HG02852 (cell line): ENCODE results near the gene METAP1D.
"Not testable (repeated sequence)": the region's sequence is repeated elsewhere in the genome, so short reads cannot be mapped to it uniquely, and the experiment has no call there.

Experiments
- ATAC-seq: cut with Tn5 transposase; IDR thresholded peaks from one replicate; pipeline ENCODE4 v1.9.1; 2021; ENCODE audit warnings: mild to moderate bottlenecking, moderate library complexity; ENCODE audit not compliant: unreplicated experiment

METAP1D gene

GRCh38 chr2:172047566-172048507 is 48.1 kb downstream of the METAP1D start:
- no peak for ATAC-seq

- ATAC-seq: no peak
Measured at GRCh38 chr2:172048508-172049503, 49.1 kb downstream of the METAP1D start.

GRCh38 chr2:172049567-172050120 is 49.9 kb downstream of the METAP1D start:
- ATAC-seq: no peak

GRCh38 chr2:172050479-172051125 is 50.8 kb downstream of the METAP1D start:
- ATAC-seq: no peak

GRCh38 chr2:172052000-172052983 is 52.5 kb downstream of the METAP1D start:
- ATAC-seq: no peak

- no peak for ATAC-seq
Measured at GRCh38 chr2:172053486-172053885, 53.7 kb downstream of the METAP1D start.

- no peak for ATAC-seq
Measured at GRCh38 chr2:172056293-172056692, 56.5 kb downstream of the METAP1D start.

- ATAC-seq: no peak
Measured at GRCh38 chr2:172058660-172059059, 58.9 kb downstream of the METAP1D start.

- not testable (repeated sequence) for ATAC-seq
Measured at GRCh38 chr2:172060118-172060517, 60.4 kb downstream of the METAP1D start.

GRCh38 chr2:172062402-172063004 is 62.8 kb downstream of the METAP1D start:
- no peak for ATAC-seq

GRCh38 chr2:172063446-172063845 is 63.7 kb downstream of the METAP1D start:
- ATAC-seq: no peak

GRCh38 chr2:172065111-172065510 is 65.4 kb downstream of the METAP1D start:
- ATAC-seq: no peak

GRCh38 chr2:172066394-172066886 is 66.7 kb downstream of the METAP1D start:
- ATAC-seq: no peak

GRCh38 chr2:172067905-172068304 is 68.2 kb downstream of the METAP1D start:
- not testable (repeated sequence) for ATAC-seq

- no peak for ATAC-seq
Measured at GRCh38 chr2:172070936-172071335, 71.2 kb downstream of the METAP1D start.

GRCh38 chr2:172072303-172072702 is 72.5 kb downstream of the METAP1D start:
- no peak for ATAC-seq

GRCh38 chr2:172072706-172073105 is 73.0 kb downstream of the METAP1D start:
- no peak for ATAC-seq

GRCh38 chr2:172073518-172073917 is 73.8 kb downstream of the METAP1D start:
- ATAC-seq: no peak

- ATAC-seq: no peak
Measured at GRCh38 chr2:172074254-172074653, 74.5 kb downstream of the METAP1D start.
